GM21381 (cell line): Measurements from ENCODE around the gene GPX3.
A peak's percentile ranks its signal among the peaks of the same experiment; 100 is the strongest.

Experiments used
- ATAC-seq: cut with Tn5 transposase; IDR thresholded peaks from one replicate; pipeline ENCODE4 v1.9.1; 2021; ENCODE audit warnings: mild to moderate bottlenecking, moderate library complexity; ENCODE audit not compliant: unreplicated experiment

GPX3 gene

GRCh38 chr5:151033217-151033934, 13.0 kb downstream of the GPX3 start:
- no peak for ATAC-seq

DNA sequence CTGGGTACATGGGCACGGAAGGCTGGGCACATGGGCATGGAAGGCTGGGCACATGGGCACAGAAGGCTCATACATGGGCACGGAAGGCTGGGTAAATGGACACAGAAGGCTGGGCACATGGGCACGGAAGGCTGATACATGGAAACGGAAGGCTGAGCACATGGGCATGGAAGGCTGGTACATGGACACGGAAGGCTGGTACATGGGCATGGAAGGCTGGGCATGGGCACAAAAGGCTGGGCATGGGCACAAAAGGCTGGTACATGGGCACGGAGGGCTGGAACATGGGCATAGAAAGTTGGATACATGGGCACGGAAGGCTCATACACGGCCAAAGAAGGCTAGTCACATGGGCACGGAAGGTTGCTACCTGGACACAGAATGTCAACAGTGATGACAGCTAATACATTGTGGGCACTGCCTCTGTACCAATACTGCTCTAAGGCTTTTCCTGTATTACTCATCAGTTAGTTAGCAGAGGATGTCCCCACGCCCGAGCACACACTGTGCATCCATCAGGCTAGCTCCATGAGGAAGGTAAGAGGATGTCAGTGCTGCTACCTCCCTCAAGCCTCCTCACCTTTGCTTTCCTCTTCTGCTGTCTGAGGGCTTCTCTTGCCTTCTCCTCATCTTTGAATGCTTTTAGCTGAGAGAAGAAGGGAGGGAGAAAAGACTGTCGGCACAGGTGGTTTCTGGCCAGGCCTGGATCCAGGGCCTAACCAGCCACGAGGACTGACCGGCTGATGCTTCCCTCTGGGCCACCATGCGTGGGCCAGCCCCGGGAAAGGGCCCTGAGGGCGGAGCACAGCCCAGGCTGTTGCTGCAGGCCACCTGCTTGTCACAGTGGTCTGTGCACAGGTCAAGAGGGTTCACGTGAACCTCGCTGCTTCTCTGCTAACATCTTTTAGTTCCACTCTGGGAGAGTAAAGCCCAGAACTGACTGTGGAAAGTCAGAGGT, 14.3 kb downstream of the GPX3 start:
- ATAC-seq: no peak

- no peak for ATAC-seq
Measured at GRCh38 chr5:151036556-151036955, 16.2 kb downstream of the GPX3 start.

DNA sequence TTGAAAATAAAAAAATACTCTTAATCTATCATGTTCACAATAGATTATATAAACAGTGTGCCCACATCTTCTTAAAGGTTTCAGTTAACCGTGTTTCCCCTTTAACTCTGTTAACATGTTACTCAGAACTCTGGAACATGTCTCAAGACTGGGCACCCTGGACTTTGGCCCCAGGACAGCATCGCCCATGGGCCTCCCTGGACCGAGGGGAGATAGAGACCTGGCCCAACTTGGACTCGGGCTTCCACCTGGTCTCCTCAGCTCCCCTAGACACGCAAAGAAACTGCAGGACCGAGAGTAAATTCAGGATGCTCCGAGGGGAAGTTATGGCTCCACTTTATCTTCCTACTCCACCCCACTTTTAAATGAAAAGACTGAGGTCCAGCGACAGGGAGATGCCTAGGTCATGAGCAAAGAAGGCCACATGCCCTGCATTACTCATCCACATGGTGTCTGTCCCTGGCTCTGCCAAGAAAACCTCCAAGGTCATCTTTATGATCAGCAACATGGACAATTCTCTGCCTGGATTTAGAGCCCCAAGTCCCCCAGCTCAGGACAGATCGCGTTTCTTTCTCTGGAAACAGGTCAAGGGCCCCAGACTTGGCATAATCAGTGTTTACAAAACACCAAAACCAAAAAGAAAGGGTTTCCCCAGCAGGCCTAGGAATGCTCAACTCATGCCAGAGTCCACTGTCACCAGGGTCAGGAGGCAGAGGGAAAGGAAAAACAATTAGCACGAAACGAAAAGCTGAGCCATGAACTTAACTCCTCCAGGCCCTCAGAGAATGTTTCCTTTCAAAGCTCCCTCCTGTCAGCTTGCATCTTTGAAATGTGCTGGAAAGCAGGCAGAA, 17.4 kb downstream of the GPX3 start:
- no peak for ATAC-seq

- ATAC-seq: no peak
Measured at GRCh38 chr5:151038412-151038745, 18.0 kb downstream of the GPX3 start.

DNA sequence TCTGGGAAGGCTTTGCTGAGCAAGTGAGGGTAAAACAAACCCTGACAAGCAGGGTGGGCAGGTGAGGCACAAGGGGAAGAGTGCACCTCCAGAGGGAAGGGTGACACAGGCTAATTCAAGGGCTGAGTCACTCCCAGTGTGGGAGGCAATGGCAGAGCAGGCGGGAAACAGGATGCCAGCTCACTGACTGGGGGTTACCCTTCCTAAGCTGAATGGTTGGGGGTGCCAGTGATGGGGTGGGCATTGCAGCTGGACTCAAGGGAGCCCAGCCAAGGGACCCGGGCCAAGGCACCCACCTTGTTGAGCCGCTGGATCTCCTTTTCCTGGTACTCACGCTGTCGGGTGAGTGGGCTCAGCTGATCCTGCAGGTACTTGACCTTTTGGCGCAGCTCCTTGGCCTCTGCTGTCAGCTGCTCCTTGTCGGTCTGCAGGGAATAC, 18.4 kb downstream of the GPX3 start:
- no peak for ATAC-seq

DNA sequence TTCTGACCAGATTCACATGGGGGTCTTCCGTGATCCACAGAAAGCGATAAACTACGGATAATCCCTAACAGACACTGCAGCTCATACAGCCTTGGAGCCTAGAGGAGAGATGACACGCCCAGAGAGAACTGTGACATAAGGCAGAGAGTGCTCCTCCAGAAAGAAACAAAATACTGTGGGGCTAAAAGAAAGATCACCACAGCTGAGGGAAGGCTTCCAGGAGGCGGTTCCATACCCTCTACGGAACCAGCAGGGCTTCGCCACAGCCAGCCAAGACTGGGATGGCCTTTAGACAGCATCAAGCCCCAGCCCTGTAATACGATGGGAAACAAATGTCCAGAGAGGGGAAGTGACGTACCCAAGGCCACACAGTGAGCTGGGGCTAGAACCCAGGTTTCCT, 19.3 kb downstream of the GPX3 start:
- no peak for ATAC-seq

- ATAC-seq: no peak
Measured at GRCh38 chr5:151040211-151040747, 19.9 kb downstream of the GPX3 start.

GRCh38 chr5:151041577-151042268, 21.3 kb downstream of the GPX3 start:
- no peak for ATAC-seq

- ATAC-seq: no peak
Measured at GRCh38 chr5:151042453-151043093, 22.2 kb downstream of the GPX3 start.

DNA sequence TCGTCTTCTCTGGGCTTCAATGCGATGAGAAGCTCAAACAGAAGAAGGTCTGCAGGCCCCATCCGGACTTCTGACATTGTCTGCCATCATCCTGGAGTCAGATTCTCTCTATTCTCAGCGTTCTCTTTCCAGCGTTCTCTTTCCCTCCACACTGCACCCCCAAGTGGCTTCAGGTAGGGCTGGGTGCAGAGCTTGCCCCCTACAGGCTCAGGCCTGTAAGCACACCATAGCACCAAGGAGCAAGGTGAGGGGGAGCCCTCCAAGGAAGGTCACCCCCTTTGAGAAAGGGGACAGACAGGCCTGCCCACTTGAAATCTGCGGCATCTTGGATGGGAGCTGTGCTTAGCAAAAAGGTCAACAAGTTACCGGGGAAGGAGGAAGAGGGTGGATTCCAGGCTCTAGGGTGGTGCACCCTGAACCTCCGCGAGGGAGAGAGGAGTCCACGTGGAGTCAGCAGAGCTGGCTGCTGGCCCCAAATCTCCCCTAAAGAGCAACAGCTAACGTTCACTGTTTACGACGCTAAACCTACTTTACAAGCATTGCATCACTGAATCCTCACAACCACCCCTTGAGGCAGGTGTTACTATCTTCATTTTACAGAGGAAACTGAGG, 27.5 kb downstream of the GPX3 start:
- no peak for ATAC-seq

- no peak for ATAC-seq
Measured at GRCh38 chr5:151048526-151048925, 28.1 kb downstream of the GPX3 start.

- ATAC-seq: peak; percentile 71
Measured at GRCh38 chr5:151051066-151051930, 30.9 kb downstream of the GPX3 start.

DNA sequence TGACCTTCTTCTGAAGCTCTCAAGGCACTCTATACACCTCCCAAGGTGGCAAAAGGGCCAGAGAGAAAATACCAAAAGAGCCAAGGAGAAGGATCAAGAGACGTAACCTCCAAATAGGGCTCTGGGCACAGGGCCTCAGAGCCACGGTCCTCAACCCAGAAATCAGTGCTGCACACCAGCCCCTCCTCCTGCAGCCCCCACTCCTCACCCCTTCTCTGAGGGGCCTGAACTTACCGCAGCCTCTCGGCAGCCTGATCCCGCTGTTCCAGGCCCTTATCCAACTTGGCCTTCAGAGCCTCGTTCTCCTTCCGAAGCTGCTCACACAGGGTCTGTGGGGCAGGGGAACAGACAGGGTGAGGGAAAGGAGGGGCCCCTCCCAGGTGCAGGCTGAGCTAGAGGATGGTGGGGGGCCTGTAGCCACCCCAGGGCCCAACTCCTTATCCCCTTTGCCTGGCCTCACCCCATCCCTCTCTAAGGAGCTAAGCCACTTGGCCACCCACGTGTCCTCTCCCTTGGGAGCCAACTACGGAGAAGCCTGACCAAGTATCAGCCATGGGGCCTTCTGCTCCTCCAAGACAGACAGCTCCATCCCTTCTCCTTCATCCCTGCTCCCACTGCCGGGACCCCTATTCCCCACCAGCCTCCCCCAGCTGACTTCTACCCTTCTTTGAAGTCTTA, 31.7 kb downstream of the GPX3 start:
- ATAC-seq: peak; percentile 15

DNA sequence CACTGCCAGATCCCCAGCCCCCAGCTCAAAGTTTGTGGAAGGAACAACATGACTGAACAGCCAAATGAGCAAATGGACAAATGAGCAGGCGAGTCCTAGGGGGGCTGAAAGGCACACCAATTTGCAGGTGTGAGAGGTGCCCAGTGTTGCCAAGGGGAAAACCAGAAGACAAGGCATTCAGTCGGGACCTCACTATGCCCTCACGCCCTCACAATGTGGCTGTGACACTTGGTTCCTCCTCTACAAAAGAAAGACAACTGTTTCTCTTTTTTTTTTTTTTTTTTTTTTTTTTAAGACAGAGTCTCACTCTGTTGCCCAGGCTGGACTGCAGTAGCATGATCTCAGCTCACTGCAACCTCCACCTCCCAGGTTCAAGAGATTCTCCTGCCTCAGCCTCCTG, 32.4 kb downstream of the GPX3 start:
- ATAC-seq: no peak

- no peak for ATAC-seq
Measured at GRCh38 chr5:151053796-151054462, 33.5 kb downstream of the GPX3 start.

DNA sequence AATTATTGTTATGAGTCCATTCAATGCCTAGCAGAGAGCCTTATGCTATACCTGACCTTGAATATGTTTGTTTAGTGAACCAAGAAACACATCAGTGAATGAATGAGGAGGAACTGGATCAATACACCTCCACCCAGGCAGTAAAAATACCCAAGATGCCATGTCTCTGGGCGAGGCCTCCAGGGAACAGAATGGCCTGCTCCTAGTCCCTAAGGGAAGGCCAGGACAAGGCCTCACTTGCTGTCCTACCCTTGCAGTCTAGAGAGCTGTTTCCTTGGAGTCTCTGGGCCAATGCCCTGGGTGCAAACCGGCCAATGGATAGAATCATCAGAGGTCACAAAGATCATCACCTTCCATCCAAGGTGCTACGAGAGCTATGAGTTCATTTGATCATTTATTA, 34.3 kb downstream of the GPX3 start:
- ATAC-seq: no peak
